ENCODE data around the gene USP34.

USP34 gene

GRCh38 chr2:61504949-61505348, 34.1 kb upstream of the USP34 start:
- no peaks in the 10 kb centered on the region for H3K4me1 ChIP-seq (ENCODE audit: control insufficient read depth, low read depth, low read length)
- H3K4me3 ChIP-seq (ENCODE audit: low read length), result no peak overlapping the region
- no peak overlapping the region for H4K8ac ChIP-seq (ENCODE audit: low read depth, low read length)
- H3K36me3 ChIP-seq (ENCODE audit: control insufficient read depth, insufficient read depth, low read length), result no peaks in the 10 kb centered on the region
- H2BK15ac ChIP-seq (replicated peaks; ENCODE audit: low read depth), result no peak overlapping the region
- no peak overlapping the region for H2BK120ac ChIP-seq (ENCODE audit: low read depth, low read length)
- no peak overlapping the region for H3K18ac ChIP-seq (ENCODE audit: low read length)
- H3K27me3 ChIP-seq (ENCODE audit: insufficient read depth, low read length, poor library complexity), result no peaks in the 10 kb centered on the region
- peaks cover 6% of the 10 kb centered on the region for H3K79me1 ChIP-seq (ENCODE audit: low read length)
- H3K27ac ChIP-seq (ENCODE audit: low read depth, low read length), result no peak overlapping the region
- H3K79me2 ChIP-seq (ENCODE audit: control insufficient read depth, insufficient read depth, low read length), result peaks cover 47% of the 10 kb centered on the region
- no peak overlapping the region for H3K4ac ChIP-seq (ENCODE audit: low read depth, low read length)
- no peak overlapping the region for H2BK5ac ChIP-seq (ENCODE audit: low read length)
- H2AK5ac ChIP-seq (ENCODE audit: low read length), result no peak overlapping the region
- H3K23ac ChIP-seq (ENCODE audit: low read length), result no peak overlapping the region
- no peak for DNase-seq
- no peak overlapping the region for H3K9ac ChIP-seq (ENCODE audit: low read length)
- no peak overlapping the region for H3K4me2 ChIP-seq (ENCODE audit: low read length)
- H4K5ac ChIP-seq (ENCODE audit: low read length), result no peak overlapping the region
- H3K56ac ChIP-seq (ENCODE audit: low read length), result no peak overlapping the region
- no CpG with 5 or more reads among the region's 2 CpGs for WGBS (ENCODE audit: extremely low coverage, insufficient coverage, low lambda C conversion rate)

- H3K9ac ChIP-seq (ENCODE audit: low read length), result no peak overlapping the region
- H3K4me3 ChIP-seq (ENCODE audit: low read length), result no peak overlapping the region
- H3K27ac ChIP-seq (ENCODE audit: low read depth, low read length), result no peak overlapping the region
- no peak overlapping the region for H3K4ac ChIP-seq (ENCODE audit: low read depth, low read length)
- no peak overlapping the region for H2BK15ac ChIP-seq (replicated peaks; ENCODE audit: low read depth)
- no peak overlapping the region for H4K5ac ChIP-seq (ENCODE audit: low read length)
- no peak overlapping the region for H3K18ac ChIP-seq (ENCODE audit: low read length)
- no peak overlapping the region for H3K56ac ChIP-seq (ENCODE audit: low read length)
- peaks cover 2% of the 10 kb centered on the region for H3K79me1 ChIP-seq (ENCODE audit: low read length)
- peaks cover 1% of the 10 kb centered on the region for H3K36me3 ChIP-seq (ENCODE audit: control insufficient read depth, insufficient read depth, low read length)
- H3K23ac ChIP-seq (ENCODE audit: low read length), result no peak overlapping the region
- H4K8ac ChIP-seq (ENCODE audit: low read depth, low read length), result no peak overlapping the region
- no CpG with 5 or more reads among the region's 2 CpGs for WGBS (ENCODE audit: extremely low coverage, insufficient coverage, low lambda C conversion rate)
- no peak overlapping the region for H2BK120ac ChIP-seq (ENCODE audit: low read depth, low read length)
- H2BK5ac ChIP-seq (ENCODE audit: low read length), result no peak overlapping the region
- H3K4me2 ChIP-seq (ENCODE audit: low read length), result no peak overlapping the region
- no peak for DNase-seq
- no peak overlapping the region for H2AK5ac ChIP-seq (ENCODE audit: low read length)
- H3K4me1 ChIP-seq (ENCODE audit: control insufficient read depth, low read depth, low read length), result no peaks in the 10 kb centered on the region
- H3K79me2 ChIP-seq (ENCODE audit: control insufficient read depth, insufficient read depth, low read length), result peaks cover 6% of the 10 kb centered on the region
- H3K27me3 ChIP-seq (ENCODE audit: insufficient read depth, low read length, poor library complexity), result no peaks in the 10 kb centered on the region
These were observed 28.2 kb upstream of the USP34 start for GRCh38 chr2:61499060-61499459.

- H3K36me3 ChIP-seq (ENCODE audit: control insufficient read depth, insufficient read depth, low read length), result peaks cover 9% of the 10 kb centered on the region
- H4K8ac ChIP-seq (ENCODE audit: low read depth, low read length), result no peak overlapping the region
- no peak overlapping the region for H2AK5ac ChIP-seq (ENCODE audit: low read length)
- no CpG with 5 or more reads among the region's 2 CpGs for WGBS (ENCODE audit: extremely low coverage, insufficient coverage, low lambda C conversion rate)
- H3K4me2 ChIP-seq (ENCODE audit: low read length), result no peak overlapping the region
- H3K27me3 ChIP-seq (ENCODE audit: insufficient read depth, low read length, poor library complexity), result no peaks in the 10 kb centered on the region
- H2BK15ac ChIP-seq (replicated peaks; ENCODE audit: low read depth), result no peak overlapping the region
- no peak overlapping the region for H3K23ac ChIP-seq (ENCODE audit: low read length)
- no peak overlapping the region for H3K18ac ChIP-seq (ENCODE audit: low read length)
- H3K4me3 ChIP-seq (ENCODE audit: low read length), result no peak overlapping the region
- H3K4me1 ChIP-seq (ENCODE audit: control insufficient read depth, low read depth, low read length), result no peaks in the 10 kb centered on the region
- H2BK5ac ChIP-seq (ENCODE audit: low read length), result no peak overlapping the region
- H3K4ac ChIP-seq (ENCODE audit: low read depth, low read length), result no peak overlapping the region
- no peaks in the 10 kb centered on the region for H3K79me2 ChIP-seq (ENCODE audit: control insufficient read depth, insufficient read depth, low read length)
- peaks cover 4% of the 10 kb centered on the region for H3K79me1 ChIP-seq (ENCODE audit: low read length)
- no peak overlapping the region for H3K56ac ChIP-seq (ENCODE audit: low read length)
- H4K5ac ChIP-seq (ENCODE audit: low read length), result no peak overlapping the region
- no peak overlapping the region for H3K27ac ChIP-seq (ENCODE audit: low read depth, low read length)
- no peak for DNase-seq
- H3K9ac ChIP-seq (ENCODE audit: low read length), result no peak overlapping the region
- H2BK120ac ChIP-seq (ENCODE audit: low read depth, low read length), result no peak overlapping the region
These were observed 22.6 kb upstream of the USP34 start for GRCh38 chr2:61493523-61493942.

- Histone ChIP-seq H3K36me3 (ENCODE audit: control insufficient read depth, insufficient read depth, low read length) (peaks cover 7% of the 10 kb centered on the region), H2BK15ac (replicated peaks; ENCODE audit: low read depth) (no peak overlapping the region), H3K79me2 (ENCODE audit: control insufficient read depth, insufficient read depth, low read length) (no peaks in the 10 kb centered on the region), H3K27me3 (ENCODE audit: insufficient read depth, low read length, poor library complexity) (no peaks in the 10 kb centered on the region), H3K9ac (ENCODE audit: low read length) (no peak overlapping the region), H3K18ac (ENCODE audit: low read length) (no peak overlapping the region), H3K56ac (ENCODE audit: low read length) (no peak overlapping the region), H4K8ac (ENCODE audit: low read depth, low read length) (no peak overlapping the region), H2BK120ac (ENCODE audit: low read depth, low read length) (no peak overlapping the region), H3K79me1 (ENCODE audit: low read length) (peaks cover 4% of the 10 kb centered on the region), H3K4me1 (ENCODE audit: control insufficient read depth, low read depth, low read length) (no peaks in the 10 kb centered on the region), H2BK5ac (ENCODE audit: low read length) (no peak overlapping the region), H3K23ac (ENCODE audit: low read length) (no peak overlapping the region), H2AK5ac (ENCODE audit: low read length) (no peak overlapping the region), H3K4ac (ENCODE audit: low read depth, low read length) (no peak overlapping the region), H4K5ac (ENCODE audit: low read length) (no peak overlapping the region), H3K27ac (ENCODE audit: low read depth, low read length) (no peak overlapping the region), H3K4me2 (ENCODE audit: low read length) (no peak overlapping the region), H3K4me3 (ENCODE audit: low read length) (no peak overlapping the region)
- no peak for DNase-seq
- no CpG with 5 or more reads among the region's 2 CpGs for WGBS (ENCODE audit: extremely low coverage, insufficient coverage, low lambda C conversion rate)
These were observed 21.6 kb upstream of the USP34 start for GRCh38 chr2:61492476-61492875.

- H3K79me2 ChIP-seq (ENCODE audit: control insufficient read depth, insufficient read depth, low read length), result peaks cover 1% of the 10 kb centered on the region
- no peak overlapping the region for H2BK15ac ChIP-seq (replicated peaks; ENCODE audit: low read depth)
- no peak overlapping the region for H3K4me3 ChIP-seq (ENCODE audit: low read length)
- H2AK5ac ChIP-seq (ENCODE audit: low read length), result no peak overlapping the region
- H3K79me1 ChIP-seq (ENCODE audit: low read length), result peaks cover 1% of the 10 kb centered on the region
- H3K9ac ChIP-seq (ENCODE audit: low read length), result no peak overlapping the region
- DNase-seq, result no peak
- H4K8ac ChIP-seq (ENCODE audit: low read depth, low read length), result no peak overlapping the region
- no peak overlapping the region for H4K5ac ChIP-seq (ENCODE audit: low read length)
- no peaks in the 10 kb centered on the region for H3K27me3 ChIP-seq (ENCODE audit: insufficient read depth, low read length, poor library complexity)
- peaks cover 10% of the 10 kb centered on the region for H3K36me3 ChIP-seq (ENCODE audit: control insufficient read depth, insufficient read depth, low read length)
- H3K56ac ChIP-seq (ENCODE audit: low read length), result no peak overlapping the region
- H3K27ac ChIP-seq (ENCODE audit: low read depth, low read length), result no peak overlapping the region
- no peaks in the 10 kb centered on the region for H3K4me1 ChIP-seq (ENCODE audit: control insufficient read depth, low read depth, low read length)
- no peak overlapping the region for H3K4ac ChIP-seq (ENCODE audit: low read depth, low read length)
- no peak overlapping the region for H3K4me2 ChIP-seq (ENCODE audit: low read length)
- no peak overlapping the region for H3K23ac ChIP-seq (ENCODE audit: low read length)
- no peak overlapping the region for H2BK5ac ChIP-seq (ENCODE audit: low read length)
- no peak overlapping the region for H2BK120ac ChIP-seq (ENCODE audit: low read depth, low read length)
- no peak overlapping the region for H3K18ac ChIP-seq (ENCODE audit: low read length)
- WGBS (ENCODE audit: extremely low coverage, insufficient coverage, low lambda C conversion rate), result 100% methylated on average over 1 of the region's 5 CpGs
These were observed 14.4 kb upstream of the USP34 start for GRCh38 chr2:61485281-61485680.

GRCh38 chr2:61478086-61478485, 7.2 kb upstream of the USP34 start:
- Histone ChIP-seq H3K56ac (ENCODE audit: low read length) (no peak overlapping the region), H3K79me2 (ENCODE audit: control insufficient read depth, insufficient read depth, low read length) (no peaks in the 10 kb centered on the region), H2BK15ac (replicated peaks; ENCODE audit: low read depth) (no peak overlapping the region), H3K23ac (ENCODE audit: low read length) (no peak overlapping the region), H3K36me3 (ENCODE audit: control insufficient read depth, insufficient read depth, low read length) (peaks cover 11% of the 10 kb centered on the region), H3K18ac (ENCODE audit: low read length) (no peak overlapping the region), H3K4me1 (ENCODE audit: control insufficient read depth, low read depth, low read length) (no peaks in the 10 kb centered on the region), H3K27me3 (ENCODE audit: insufficient read depth, low read length, poor library complexity) (no peaks in the 10 kb centered on the region), H4K5ac (ENCODE audit: low read length) (no peak overlapping the region), H4K8ac (ENCODE audit: low read depth, low read length) (no peak overlapping the region), H2BK120ac (ENCODE audit: low read depth, low read length) (no peak overlapping the region), H3K4me3 (ENCODE audit: low read length) (no peak overlapping the region), H2BK5ac (ENCODE audit: low read length) (no peak overlapping the region), H3K4me2 (ENCODE audit: low read length) (no peak overlapping the region), H3K27ac (ENCODE audit: low read depth, low read length) (no peak overlapping the region), H3K79me1 (ENCODE audit: low read length) (no peaks in the 10 kb centered on the region), H3K4ac (ENCODE audit: low read depth, low read length) (no peak overlapping the region), H3K9ac (ENCODE audit: low read length) (no peak overlapping the region), H2AK5ac (ENCODE audit: low read length) (no peak overlapping the region)
- no CpG with 5 or more reads among the region's 6 CpGs for WGBS (ENCODE audit: extremely low coverage, insufficient coverage, low lambda C conversion rate)
- DNase-seq, result no peak

All from mesendoderm (in vitro differentiated cells).